GM12875 (cell line): Measurements from ENCODE around the gene ACTL8.

ENCODE experiments used
- H3K4me3 ChIP-seq: one replicate; pipeline ENCODE4 v1.5.1; 2011; ENCODE audit warnings: low read depth, low read length, control low read depth
- TF ChIP-seq, protein P1 (sequence below): IDR thresholded peaks from 2 replicates; pipeline ENCODE4 v1.5.1; 2011; ENCODE audit warnings: low read depth, mild to moderate bottlenecking, control low read depth, inconsistent platforms, low read length, moderate library complexity, borderline replicate concordance; ENCODE audit not compliant: insufficient read depth

The ACTL8 gene

DNA sequence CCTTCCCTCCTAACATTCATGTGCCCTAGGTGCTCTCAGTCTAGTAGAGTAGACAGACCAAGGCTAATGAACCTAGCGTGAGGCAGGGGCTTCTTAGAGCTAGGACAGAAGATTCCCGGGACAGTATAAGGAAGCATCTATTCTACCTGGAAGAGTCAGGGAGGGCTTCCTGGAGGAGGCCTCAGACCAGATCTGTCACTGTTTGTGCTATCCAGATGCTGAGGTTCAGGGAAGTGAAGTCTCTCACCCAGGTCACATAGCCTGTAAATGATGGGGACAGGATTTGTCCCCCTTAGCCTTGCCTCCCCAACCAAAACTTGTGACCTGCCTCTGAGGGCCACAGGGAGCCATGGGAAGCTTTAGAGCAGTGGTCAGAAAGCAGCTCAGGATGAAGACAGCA is 20.7 kb downstream of the ACTL8 start:
- TF ChIP-seq, protein P1, sequence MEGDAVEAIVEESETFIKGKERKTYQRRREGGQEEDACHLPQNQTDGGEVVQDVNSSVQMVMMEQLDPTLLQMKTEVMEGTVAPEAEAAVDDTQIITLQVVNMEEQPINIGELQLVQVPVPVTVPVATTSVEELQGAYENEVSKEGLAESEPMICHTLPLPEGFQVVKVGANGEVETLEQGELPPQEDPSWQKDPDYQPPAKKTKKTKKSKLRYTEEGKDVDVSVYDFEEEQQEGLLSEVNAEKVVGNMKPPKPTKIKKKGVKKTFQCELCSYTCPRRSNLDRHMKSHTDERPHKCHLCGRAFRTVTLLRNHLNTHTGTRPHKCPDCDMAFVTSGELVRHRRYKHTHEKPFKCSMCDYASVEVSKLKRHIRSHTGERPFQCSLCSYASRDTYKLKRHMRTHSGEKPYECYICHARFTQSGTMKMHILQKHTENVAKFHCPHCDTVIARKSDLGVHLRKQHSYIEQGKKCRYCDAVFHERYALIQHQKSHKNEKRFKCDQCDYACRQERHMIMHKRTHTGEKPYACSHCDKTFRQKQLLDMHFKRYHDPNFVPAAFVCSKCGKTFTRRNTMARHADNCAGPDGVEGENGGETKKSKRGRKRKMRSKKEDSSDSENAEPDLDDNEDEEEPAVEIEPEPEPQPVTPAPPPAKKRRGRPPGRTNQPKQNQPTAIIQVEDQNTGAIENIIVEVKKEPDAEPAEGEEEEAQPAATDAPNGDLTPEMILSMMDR: no peak
- no peak overlapping the region for H3K4me3 ChIP-seq

DNA sequence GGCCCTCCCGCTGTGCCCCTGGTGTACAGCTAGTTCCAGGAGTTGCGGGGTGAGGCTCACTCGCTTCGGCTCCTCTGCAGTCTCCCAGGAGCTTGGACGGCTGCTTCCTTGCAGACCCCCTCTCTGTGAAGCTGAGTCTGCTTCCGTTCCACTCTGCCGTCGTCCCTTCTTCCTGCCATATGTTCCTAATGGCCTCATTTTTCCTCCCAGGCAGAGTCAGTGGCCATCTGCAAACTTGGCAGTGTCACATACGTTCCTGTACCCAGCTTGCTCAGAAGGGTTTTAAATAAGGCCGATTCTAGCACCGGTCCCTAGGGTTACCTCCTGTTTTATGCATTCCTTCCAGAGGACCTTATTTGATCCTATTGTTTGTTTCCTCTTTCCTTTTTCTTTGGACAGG is 21.3 kb downstream of the ACTL8 start:
- TF ChIP-seq, protein P1: no peak
- H3K4me3 ChIP-seq: no peak overlapping the region

DNA sequence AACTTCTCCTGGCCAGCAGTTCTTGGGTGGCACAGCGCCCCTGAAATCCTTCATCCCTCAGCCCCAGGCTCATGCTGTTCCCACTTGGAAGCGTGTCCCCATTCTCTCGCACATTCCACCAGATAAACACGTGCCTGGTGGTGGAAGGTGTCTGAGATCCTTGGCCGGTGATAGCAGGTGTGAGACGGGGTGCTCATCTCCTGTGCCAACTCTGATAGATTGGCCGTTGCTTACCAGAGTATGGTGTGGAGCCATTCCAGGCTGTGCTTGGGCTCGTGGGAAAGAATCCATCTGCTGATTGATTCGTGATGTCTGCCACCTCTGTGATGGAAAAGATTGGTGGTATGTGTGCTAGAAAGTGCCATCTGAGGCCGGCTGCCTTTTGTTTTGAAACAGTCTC is 22.2 kb downstream of the ACTL8 start:
- H3K4me3 ChIP-seq: no peak overlapping the region
- TF ChIP-seq, protein P1: no peak

DNA sequence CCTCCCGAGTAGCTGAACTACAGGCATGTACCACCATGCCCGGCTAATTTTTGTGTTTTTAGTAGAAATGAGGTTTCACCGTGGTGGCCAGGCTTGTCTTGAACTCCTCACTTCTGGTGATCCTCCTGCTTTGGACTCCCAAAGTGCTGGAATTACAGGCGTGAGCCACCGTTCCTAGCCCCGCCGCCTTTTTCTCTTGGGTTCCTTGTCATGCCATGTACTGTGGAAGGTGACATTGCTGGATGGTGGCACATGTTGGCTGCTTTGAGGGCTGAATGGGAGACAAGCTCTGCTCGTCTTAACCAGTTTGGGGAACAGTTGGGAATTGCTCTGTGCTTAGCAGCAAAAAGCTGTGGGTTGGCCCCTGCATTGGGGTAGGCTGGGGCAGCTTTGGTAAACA is 22.7 kb downstream of the ACTL8 start:
- H3K4me3 ChIP-seq: no peak overlapping the region
- TF ChIP-seq, protein P1: no peak

DNA sequence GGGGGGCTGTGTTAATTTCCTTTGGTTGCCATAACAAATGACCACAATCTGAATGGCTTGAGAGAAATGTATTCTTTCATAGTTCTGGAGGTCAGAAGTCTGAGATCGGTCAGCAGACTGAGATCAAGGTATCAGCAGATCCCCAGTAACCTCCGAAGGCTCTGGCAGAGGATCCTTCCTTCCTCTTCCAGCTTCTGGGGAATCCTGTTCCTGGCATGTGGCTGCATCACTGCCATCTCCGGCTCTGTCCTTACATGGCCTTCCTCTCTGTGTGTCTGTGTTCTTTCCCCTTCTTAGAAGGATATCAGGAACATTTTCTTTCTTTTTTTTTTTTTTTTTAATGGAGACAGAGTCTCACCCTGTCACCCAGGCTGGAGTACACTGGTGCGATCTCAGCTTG is 25.8 kb downstream of the ACTL8 start:
- no peak overlapping the region for H3K4me3 ChIP-seq
- TF ChIP-seq, protein P1: no peak

DNA sequence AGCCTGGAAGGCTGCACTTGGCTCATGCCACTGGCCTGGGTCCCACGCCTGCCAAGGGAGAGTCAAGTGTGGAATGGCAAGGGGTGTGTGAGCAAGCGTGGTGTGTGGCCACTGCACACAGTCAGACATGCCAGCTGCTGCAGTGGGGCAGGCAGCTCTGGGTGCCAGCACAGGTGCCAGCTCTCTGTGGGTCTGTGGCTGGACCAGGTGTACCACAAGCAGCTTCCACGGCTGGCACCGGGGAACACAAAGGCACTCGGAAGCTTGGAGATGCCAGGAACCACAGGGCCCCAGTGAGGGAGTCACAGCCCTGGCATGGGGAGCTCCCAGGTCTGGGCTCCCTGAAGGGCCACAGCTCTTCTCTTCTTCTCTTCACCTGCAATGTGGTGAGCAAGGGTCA is 34.8 kb downstream of the ACTL8 start:
- TF ChIP-seq, protein P1: no peak
- no peak overlapping the region for H3K4me3 ChIP-seq

DNA sequence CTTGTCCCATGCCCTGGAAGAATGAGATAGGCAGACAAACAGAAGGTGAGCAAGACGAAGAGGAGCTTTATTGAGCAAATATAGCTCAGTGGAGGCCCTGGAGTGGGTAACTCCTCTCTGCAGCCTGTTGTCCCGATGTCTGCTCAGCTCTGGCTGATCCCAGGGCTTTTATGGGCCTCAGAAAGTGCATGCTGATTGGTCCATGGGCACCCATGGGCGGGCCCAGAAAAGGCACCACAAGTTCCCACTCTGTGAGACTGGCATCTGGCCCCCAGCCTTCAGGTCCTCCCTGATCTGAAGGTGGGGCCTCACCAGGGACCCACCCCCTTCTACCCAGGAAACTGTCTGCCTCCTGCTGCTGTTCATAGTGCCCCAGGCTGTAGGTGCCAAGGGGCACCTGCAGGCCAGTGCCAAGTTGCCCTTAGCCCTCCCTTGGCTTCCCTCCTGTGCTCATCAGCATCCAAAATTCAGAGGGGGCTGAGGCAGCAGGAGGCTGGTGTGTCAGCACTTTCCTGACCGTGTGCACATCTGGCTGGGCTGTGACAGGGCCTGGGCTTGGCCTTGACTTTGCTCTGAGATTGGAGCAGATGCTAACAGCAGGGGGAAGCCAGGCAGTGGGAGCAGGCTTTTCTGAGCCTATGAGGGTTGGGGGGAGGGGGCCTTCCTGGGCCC is 35.4 kb downstream of the ACTL8 start:
- no peak overlapping the region for H3K4me3 ChIP-seq
- TF ChIP-seq, protein P1: no peak
